Lower lobe of right lung (tissue), 2 donors: ENCODE results near the gene NLRP8. TPM values are rescaled to one million over a fixed set of nuclear protein-coding genes. Genes with fewer than 3 reads are reported as not detected.

Source experiments
- ATAC-seq, 2 donors: fragments of 200-7000 bp; cut with Tn5 transposase; one replicate each; pipeline ENCODE4 v1.9.1; 2020 to 2022; ENCODE audit warnings: mild to moderate bottlenecking in 2 of 2, moderate library complexity in 2 of 2
- DNase-seq: peaks from one replicate; pipeline ENCODE4 v3.0.0-alpha.2; 2020
- H3K27ac ChIP-seq: fragments of 200-600 bp; one replicate; pipeline ENCODE4 v1.8.0; 2022
- H3K27me3 ChIP-seq: fragments of 200-600 bp; one replicate; pipeline ENCODE4 v1.8.0; 2022; ENCODE audit warnings: low read depth
- H3K36me3 ChIP-seq: fragments of 200-600 bp; one replicate; pipeline ENCODE4 v1.8.0; 2022; ENCODE audit warnings: mild to moderate bottlenecking
- H3K4me1 ChIP-seq: fragments of 200-600 bp; one replicate; pipeline ENCODE4 v1.8.0; 2022
- H3K4me3 ChIP-seq: fragments of 200-600 bp; one replicate; pipeline ENCODE4 v1.8.0; 2022; ENCODE audit warnings: mild to moderate bottlenecking
- H3K9me3 ChIP-seq: fragments of 200-600 bp; one replicate; pipeline ENCODE4 v1.8.0; 2022
- intact Hi-C: fragments of 100-400 bp; cut with DNase I; formaldehyde crosslinking; loops from one replicate; pipeline ENCODE4 v1.11.0; 2022
- long read RNA-seq: library from polyadenylated mRNA; unstranded; transcript quantifications from one replicate; pipeline ENCODE4 v2.0.0, GENCODE V29; 2021
- total RNA-seq: library from RNA; stranded (reverse); fragmentation: NEBNext Ultra II Directional; extraction: Animal tissue kit (Norgen Biotek cat#: 25700); gene quantifications from one replicate; pipeline ENCODE4 v1.2.1, GENCODE V29; 2021
- TF ChIP-seq, protein P1 (sequence below): fragments of 200-600 bp; IDR thresholded peaks from one replicate; pipeline ENCODE4 v1.8.0; 2022; ENCODE audit warnings: antibody characterized with exemption, mild to moderate bottlenecking
- donor health status: DM: no; HTN: yes; CAD: no; lungs with severe emphysema.

Gene NLRP8
- not detected for total RNA-seq
- long read RNA-seq = 0 reads

DNA sequence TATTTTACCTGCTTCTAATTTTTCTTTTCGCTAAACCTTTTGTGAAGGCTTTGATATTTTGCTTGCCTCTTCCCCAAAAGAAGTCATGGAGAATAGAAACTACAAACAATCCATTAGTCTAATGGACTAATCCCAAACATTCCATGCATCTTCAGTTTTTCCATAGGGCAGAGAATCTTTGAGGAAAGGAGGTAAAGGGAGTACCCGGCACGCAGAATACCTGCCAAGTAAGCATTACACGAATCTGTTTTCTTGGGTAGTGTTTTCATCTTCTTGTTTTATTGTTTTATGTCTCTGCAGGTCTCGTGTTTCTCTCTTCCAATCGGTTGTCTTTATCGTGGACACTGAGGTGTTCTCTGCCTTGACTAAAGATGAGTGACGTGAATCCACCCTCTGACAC, at the start of gene NLRP8:
NLRP8 (plus strand) TSS at position 301 of the 400 bp plus-strand sequence.
- intact Hi-C loops = no loop called here
- DNase-seq (no peak), ATAC-seq (no peak)
- Histone ChIP-seq H3K9me3 (no peaks in the 10 kb centered on the region), H3K36me3 (no peaks in the 10 kb centered on the region), H3K4me3 (no peak within 1 kb of the TSS), H3K27me3 (peaks cover 3% of the 10 kb centered on the region), H3K27ac (no peak within 1 kb of the TSS), H3K4me1 (no peaks in the 10 kb centered on the region)
- TF ChIP-seq, protein P1, sequence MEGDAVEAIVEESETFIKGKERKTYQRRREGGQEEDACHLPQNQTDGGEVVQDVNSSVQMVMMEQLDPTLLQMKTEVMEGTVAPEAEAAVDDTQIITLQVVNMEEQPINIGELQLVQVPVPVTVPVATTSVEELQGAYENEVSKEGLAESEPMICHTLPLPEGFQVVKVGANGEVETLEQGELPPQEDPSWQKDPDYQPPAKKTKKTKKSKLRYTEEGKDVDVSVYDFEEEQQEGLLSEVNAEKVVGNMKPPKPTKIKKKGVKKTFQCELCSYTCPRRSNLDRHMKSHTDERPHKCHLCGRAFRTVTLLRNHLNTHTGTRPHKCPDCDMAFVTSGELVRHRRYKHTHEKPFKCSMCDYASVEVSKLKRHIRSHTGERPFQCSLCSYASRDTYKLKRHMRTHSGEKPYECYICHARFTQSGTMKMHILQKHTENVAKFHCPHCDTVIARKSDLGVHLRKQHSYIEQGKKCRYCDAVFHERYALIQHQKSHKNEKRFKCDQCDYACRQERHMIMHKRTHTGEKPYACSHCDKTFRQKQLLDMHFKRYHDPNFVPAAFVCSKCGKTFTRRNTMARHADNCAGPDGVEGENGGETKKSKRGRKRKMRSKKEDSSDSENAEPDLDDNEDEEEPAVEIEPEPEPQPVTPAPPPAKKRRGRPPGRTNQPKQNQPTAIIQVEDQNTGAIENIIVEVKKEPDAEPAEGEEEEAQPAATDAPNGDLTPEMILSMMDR = no peak

DNA sequence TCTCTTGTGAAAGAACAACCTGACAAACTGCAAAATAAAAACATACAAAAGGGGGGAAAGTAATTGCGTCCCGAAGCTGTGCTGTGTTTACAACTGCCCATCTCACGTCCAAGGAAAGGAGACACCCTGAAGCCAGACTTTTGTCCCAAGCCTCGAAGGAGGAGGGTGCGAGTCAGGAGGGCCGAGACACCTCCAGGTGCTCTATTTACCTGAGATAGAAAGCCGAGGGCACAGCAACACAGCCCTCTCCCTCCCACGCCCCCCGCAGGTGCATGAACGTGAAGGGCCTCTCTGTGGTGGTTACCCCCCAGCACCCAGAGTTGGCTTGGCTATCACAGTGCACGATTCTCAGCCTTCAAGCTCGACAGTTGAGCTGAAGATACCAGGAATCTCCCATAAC, 48.7 kb upstream of the NLRP8 start:
- Histone ChIP-seq H3K36me3 (no peaks in the 10 kb centered on the region), H3K27ac (no peak overlapping the region), H3K4me3 (no peak overlapping the region), H3K4me1 (no peaks in the 10 kb centered on the region), H3K9me3 (no peaks in the 10 kb centered on the region), H3K27me3 (no peaks in the 10 kb centered on the region)
- ATAC-seq (no peak), DNase-seq (no peak)
- intact Hi-C loops = no loop called here
- TF ChIP-seq, protein P1 = no peak

DNA sequence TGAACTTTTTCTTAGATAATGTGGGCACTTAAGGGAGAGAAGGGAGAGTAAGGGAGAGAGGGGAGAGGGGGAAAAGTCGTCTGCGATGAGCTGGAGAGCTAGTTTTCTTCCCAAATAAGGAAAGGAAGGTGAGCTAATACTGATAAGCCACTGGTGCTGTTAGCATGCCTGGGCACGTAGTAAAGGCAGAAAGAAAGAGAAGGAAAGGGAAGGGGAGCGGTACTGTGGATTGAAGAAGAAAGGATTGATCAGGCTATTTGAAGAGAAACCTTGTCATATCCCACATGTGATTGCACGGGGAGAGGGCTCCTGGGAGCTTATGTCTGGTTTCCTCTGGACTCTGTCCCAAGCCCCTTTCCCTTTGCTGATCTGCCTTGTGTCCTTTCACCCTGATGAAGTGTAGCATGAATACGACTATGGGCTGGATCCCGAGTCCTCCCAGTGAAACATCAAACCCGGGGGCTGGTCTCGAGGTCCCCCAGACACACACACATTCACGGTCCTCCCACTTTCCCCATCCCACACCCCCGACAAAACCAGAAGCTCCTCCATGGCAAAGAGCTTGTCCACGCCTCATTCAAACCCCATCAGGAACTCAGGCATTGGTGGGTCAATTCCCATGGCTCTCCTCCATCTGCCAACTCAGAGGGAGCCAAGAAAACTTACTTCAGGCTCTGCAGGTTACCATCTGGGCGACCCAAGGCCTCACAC, 46.1 kb upstream of the NLRP8 start:
- intact Hi-C loops = no loop called here
- no peak overlapping the region for H3K4me3 ChIP-seq
- no peak overlapping the region for H3K27ac ChIP-seq
- TF ChIP-seq, protein P1 = no peak
- ATAC-seq (no peak), DNase-seq (no peak)
- H3K36me3 ChIP-seq = no peaks in the 10 kb centered on the region
- H3K9me3 ChIP-seq = no peaks in the 10 kb centered on the region
- H3K4me1 ChIP-seq = no peaks in the 10 kb centered on the region
- no peaks in the 10 kb centered on the region for H3K27me3 ChIP-seq

DNA sequence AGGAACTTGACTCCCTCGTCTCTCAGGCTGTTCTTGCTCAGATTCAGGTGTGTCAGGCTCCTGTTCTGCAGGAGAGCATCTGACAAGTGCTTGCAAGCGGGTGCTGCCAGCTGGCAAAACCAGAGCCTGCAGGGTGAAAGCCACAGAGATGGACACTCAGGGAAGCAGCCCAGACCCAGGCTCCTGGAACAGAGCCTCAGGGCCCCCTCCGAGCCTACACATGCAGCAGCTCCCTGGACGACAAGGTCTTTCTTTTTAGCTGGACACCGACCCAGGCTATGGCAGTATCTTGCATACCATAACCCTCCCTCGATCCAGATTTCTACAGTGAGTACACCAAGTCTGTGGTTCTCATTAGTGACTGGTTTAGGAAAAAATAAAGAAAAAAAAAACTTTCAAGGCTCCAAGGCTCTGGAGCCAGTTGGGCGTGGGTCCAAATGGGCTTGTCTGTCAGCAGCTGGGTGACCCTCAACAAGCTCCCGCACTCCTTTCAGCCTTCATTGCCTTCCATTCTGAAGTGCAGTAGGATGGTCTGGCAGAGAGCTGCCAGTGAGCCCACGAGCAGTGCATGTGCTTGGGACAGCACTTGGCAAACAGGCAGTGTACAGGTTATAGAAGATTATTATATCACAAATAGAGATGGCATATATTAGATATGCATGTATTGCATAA, 45.4 kb upstream of the NLRP8 start:
- Histone ChIP-seq H3K4me1 (no peaks in the 10 kb centered on the region), H3K9me3 (no peaks in the 10 kb centered on the region), H3K27me3 (no peaks in the 10 kb centered on the region), H3K27ac (no peak overlapping the region), H3K36me3 (no peaks in the 10 kb centered on the region), H3K4me3 (no peak overlapping the region)
- DNase-seq = no peak
- ATAC-seq = no peak
- intact Hi-C loops = no loop called here
- TF ChIP-seq, protein P1 = no peak

DNA sequence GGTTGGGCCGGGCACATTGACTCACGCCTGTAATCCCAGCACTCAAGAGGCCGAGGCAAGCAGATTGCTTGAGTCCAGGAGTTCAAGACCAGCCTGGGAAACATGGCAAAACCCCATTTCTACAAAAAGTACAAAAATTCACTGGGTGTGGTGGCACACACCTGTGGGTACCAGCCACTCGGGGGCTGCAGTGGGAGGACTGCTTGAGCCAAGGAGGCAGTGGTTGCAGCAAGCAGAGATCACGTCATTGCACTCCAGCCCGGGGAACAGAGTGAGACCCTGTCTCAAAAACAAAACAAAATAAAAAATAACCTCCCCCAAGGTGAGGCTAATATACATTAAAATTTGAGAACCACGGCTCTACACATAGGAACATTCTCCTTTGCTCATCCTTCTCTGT, 40.3 kb upstream of the NLRP8 start:
- no peaks in the 10 kb centered on the region for H3K4me1 ChIP-seq
- no peaks in the 10 kb centered on the region for H3K9me3 ChIP-seq
- ATAC-seq (no peak), DNase-seq (no peak)
- TF ChIP-seq, protein P1 = no peak
- no peak overlapping the region for H3K4me3 ChIP-seq
- no peak overlapping the region for H3K27ac ChIP-seq
- intact Hi-C loops = no loop called here
- no peaks in the 10 kb centered on the region for H3K27me3 ChIP-seq
- no peaks in the 10 kb centered on the region for H3K36me3 ChIP-seq
